NCI-H526 treated with DMSO at 0.1 percent for 48 hours (cell line): ENCODE data around the gene SEMA7A.
"Not testable (repeated sequence)": the region's sequence is repeated elsewhere in the genome, so short reads cannot be mapped to it uniquely, and the experiment has no call there.

Experiments
- DNase-seq: peaks from one replicate; lab custom pipeline; 2025; lab: John Stamatoyannopoulos, UW

SEMA7A gene, protein sequence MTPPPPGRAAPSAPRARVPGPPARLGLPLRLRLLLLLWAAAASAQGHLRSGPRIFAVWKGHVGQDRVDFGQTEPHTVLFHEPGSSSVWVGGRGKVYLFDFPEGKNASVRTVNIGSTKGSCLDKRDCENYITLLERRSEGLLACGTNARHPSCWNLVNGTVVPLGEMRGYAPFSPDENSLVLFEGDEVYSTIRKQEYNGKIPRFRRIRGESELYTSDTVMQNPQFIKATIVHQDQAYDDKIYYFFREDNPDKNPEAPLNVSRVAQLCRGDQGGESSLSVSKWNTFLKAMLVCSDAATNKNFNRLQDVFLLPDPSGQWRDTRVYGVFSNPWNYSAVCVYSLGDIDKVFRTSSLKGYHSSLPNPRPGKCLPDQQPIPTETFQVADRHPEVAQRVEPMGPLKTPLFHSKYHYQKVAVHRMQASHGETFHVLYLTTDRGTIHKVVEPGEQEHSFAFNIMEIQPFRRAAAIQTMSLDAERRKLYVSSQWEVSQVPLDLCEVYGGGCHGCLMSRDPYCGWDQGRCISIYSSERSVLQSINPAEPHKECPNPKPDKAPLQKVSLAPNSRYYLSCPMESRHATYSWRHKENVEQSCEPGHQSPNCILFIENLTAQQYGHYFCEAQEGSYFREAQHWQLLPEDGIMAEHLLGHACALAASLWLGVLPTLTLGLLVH

DNA sequence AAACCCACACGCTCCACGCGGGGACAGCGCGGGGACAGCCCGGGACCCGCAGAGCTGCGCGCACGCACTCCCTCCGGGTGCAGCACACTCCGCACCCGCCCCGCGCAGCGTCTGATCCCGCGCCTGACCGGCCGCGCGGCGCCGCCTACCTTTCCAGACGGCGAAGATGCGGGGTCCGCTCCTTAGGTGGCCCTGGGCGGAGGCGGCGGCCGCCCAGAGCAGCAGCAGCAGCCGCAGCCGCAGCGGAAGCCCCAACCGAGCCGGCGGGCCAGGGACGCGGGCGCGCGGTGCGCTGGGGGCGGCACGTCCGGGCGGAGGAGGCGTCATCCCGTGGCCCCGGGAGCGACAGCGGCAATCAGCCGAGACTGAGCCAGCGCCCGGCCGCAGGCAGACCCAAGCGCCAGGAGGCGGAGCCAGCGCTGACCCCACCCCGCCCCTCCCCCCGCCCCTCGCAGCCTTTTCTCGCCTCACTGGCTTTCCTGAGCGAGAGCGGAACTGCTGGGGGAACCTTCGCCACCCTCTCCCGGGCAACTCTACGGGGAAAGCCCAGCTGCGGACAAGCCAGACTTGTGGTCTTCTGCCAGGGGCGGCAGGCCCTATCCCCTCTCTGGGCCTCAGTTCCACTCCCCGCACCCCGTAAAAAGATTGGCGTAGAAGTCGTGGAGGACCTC, at the start of gene SEMA7A:
Gene SEMA7A (minus strand): TSS at position 367 of the 671 bp plus-strand sequence. CDS start 40 bp downstream, at position 327.
- DNase-seq = peak; percentile 62

DNA sequence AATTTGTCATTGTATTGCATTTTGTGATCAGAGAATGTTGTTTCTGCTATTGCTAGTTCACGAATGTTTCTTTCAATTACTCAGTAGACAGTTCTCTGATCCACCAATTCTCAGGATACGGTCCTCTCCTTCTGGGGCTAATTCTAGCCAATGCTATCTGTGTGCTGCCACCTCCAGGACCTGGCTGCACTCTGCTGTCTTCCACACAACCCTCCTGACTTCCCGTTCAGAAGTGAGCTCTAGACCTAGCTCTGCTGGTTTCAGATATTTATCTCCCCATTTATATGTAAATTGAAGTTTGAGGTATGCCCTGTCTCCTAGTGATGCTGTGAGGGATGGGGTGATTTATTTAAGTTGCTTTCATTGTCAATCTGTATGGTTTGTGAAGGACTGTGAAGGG, 48.9 kb upstream of the SEMA7A start:
- peak; percentile 10 for DNase-seq

DNA sequence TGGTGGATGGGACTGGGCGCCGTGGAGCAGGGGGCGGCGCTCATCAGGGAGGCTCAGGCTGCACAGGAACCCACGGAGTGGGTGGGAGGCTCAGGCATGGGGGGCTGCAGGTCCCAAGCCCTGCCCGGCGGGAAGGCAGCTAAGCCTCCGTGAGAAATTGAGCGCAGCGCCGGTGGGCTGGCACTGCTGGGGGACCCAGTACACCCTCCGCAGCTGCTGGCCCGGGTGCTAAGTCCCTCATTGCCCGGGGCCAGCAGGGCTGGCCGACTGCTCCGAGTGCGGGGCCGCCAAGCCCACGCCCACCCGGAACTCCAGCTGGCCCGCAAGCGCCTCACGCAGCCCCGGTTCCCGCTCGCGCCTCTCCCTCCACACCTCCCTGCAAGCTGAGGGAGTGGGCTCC, 46.6 kb upstream of the SEMA7A start:
- DNase-seq = not testable (repeated sequence)

DNA sequence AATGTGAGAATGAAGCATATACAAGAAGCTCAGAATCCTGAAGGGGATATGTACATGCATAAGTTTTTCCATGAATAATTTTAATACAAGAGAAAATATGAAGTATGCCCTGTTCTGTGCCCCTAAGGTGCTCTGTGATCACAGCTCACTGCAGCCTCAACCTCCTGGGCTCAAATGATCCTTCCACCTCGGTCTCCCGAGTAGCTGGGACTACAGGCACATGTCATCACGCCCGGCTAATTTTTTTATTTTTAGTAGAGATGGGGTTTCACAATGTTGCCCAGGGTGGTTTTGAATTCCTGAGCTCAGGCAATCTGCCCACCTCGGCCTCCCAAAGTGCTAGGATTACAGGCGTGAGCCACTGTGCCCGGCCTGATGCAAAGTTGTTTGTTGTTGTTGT, 37.9 kb upstream of the SEMA7A start:
- not testable (repeated sequence) for DNase-seq

DNA sequence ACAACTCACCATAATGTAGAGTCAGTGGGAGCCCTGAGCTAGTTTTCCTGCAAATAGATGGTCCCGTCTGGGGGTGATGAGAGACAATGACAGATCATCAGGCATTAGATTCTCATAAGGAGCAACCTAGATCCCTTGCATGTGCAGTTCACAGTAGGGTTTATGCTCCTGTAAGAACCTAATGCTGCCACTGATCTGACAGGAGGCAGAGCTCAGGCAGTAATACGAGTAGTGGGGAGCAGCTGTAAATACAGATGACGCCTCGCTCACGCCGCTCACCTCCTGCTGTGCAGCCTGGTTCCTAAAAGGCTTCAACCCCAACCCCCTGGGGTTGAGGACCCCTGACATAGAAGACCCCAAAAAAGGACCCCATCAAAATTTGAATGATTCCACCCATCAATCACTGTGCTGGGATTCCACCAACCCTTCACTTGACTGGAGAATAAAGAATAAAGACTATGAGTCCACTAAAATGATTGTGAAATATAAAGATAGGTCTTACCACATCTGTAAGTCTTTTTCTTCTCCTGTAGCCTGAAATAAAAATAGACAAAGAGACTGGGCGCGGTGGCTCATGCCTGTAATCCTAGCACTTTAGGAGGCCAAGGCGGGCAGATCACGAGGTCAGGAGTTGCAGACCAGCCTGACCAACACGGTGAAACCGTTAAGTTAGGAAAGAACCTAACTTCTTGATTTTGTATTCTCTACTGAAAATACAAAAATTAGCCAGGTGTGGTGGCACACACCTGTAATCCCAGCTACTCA, 37.1 kb upstream of the SEMA7A start:
- no peak for DNase-seq

DNA sequence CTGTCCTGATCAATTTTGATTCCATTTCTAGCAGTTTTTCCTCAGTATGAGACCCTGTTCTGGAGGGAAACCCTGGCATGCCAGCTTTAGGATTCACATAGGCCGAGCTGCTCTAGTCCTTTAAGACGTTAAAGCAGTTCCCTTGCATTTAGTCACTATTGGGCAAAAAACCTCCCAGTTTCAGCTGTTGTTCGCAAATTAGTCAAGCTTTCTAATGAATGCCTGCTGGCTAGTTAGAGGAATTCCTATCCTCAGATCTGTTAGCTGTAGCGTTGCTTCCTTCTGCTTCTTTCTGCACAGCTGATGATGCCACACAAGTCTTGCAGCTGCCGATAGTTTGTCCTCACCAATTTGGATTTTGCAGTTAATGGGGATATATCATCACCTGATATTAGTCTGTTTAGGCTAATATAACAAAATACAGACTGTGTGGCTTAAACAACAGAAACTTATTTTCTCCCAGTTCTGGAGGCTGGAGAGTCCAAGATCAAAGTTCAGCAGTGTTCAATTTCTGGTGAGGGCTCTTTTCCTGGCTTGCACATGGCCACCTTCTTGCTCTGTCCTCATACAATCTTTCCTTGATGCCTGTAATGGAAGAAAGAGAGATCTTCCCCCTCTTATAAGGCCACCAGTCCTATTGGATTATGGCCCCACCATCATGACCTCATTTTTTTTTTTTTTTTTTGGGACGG, 34.7 kb upstream of the SEMA7A start:
- DNase-seq = no peak

DNA sequence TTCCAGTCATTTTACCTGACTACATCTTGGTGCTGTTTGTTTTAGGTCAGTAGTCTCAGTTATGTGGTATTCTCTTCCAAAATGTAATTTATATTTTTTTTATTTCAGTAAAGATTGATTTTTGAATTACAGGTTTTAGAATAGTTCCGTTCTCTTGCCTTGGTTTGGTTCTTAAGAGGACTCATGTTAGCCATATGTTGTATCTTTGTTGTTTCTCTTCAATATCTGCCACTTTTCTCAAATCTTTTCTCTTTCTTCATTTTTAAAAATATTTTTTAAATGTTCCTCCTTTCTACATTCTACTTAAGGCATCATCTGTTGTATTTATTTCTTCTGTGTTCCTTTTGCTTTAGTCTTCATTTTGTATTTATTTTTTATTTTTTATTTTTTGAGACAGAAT, 32.8 kb upstream of the SEMA7A start:
- DNase-seq = no peak

DNA sequence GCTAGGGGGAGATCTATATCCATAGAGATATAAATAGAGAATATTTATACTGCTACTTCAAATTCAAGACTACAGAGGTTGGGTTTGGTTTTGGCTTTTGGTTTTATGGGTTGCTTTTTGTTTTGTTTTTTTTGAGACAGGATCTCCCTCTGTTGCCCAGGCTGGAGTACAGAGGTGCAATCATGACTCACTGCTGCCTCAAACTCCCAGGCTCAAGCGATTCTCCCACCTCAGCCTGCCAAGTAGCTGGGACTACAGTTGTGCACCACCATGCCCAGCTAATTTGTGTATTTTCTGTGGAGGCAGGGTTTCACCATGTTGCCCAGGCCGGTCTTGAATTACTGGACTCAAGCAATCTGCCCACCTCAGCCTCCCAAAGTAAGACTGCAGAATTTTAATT, 31.1 kb upstream of the SEMA7A start:
- DNase-seq = no peak

DNA sequence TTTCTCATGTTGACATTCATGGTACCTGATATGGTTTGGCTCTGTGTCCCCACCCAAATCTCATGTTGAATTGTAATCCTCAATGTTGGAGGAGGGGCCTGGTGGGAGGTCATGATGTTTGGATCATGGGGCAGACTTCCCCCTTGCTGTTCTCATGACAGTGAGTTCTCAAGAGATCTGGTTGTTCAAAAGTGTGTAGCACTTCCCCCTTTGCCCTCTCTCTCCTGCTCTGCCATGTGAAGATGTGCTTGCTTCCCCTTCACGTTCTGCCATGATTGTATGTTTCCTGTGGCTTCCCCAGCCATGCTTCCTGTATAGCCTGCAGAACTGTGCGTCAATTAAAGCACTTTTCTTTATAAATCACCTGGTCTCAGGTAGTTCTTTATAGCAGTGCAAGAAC, 30.5 kb upstream of the SEMA7A start:
- DNase-seq = no peak

DNA sequence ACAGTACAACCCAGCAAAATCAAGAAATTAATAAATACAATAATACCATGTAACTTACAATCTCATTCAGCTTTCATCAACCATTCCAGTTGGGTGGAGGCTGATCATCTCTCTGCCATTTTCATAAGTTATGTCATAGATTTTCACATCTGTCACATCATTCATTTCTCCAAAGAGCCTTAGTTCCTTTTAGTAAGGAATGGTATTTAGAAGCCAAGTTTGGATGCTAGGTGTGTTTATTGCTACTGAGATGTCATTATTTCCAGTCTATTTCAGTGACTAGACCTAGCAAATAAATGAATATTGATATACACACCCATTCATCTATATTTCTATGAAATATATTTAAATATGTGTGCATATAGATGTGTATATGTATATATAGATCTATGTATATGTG, 29.9 kb upstream of the SEMA7A start:
- DNase-seq = no peak

DNA sequence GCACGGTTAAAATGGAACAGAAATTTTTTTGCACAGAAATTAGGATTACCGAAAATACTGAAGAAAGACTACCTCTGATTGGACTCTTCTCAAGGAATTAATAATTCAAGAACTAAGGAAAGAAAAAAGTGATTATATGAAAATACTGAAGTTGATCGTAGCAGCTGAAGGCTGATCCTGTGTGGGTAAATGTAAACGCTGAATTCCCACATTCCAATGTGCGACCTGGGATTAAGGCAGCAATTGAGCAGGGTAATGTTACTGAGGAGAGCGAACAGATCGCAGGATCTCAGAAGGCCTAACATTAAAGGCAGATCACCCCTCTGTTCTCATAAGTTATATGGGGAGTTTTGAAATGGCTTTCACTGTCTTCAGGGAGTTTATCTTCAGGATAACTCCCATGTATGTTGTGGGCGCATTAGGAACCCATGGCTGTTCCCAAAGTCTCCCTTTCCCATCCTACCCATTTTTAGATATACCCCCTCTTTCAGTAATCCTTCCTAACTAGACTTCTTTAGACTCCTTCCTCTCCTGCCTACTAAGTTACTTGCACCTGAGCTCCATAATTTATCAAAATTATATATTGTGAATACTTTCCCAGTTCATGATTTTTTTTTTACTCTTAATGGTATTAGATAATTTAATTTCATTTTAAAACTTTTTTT, 28.2 kb upstream of the SEMA7A start:
- peak; percentile 12 for DNase-seq

DNA sequence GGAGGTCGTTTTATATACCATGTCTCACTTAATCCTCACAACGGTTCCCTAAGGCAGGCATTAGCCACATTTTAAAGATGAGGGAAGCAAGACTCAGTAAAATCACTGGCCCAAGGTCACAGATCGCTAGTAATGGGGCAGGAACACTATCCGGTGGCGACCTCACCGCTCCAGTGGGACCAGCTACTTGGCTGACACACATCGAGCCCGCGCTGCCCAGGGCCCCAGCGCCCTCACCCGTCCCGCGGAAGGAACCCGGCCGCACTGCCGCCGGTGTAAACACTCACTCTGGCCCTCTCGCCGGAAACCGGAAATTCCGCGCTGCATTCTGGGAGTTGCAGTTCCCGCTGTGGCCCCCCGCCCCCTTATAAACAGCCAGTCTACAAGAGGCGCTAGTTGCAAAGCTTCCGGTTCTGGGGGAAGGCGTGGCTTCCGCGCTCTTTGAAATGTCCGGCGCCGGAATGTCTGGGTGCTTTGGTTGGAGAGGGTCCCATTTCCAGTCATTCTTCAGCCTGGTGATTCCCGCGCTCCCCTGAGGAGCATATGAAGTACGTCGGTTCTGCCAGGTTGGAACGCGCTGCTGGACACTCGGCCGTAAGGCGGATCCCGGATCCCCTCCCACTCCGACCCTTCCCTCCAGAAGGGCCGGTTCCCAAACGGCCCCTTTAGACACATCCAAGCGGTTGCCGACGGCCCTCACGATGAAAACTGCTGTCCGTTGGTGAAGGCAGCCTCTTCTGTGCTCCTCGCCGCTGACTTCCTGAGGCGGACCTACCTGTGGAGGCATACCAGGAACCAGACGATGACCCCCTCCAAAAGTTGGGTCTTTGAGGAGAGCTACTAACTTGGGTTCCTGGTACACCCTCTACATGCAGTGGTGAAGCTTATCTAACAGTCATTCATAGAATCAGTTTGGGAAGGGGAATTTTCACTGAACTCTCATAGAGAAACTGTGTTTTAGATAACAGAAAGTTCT, 27.4 kb upstream of the SEMA7A start, which contains the start of gene UBL7:
Gene UBL7 (minus strand): TSS at position 290 of the 976 bp plus-strand sequence. CDS start 2,293 bp downstream, outside the sequence.
- DNase-seq = peak; percentile 95

DNA sequence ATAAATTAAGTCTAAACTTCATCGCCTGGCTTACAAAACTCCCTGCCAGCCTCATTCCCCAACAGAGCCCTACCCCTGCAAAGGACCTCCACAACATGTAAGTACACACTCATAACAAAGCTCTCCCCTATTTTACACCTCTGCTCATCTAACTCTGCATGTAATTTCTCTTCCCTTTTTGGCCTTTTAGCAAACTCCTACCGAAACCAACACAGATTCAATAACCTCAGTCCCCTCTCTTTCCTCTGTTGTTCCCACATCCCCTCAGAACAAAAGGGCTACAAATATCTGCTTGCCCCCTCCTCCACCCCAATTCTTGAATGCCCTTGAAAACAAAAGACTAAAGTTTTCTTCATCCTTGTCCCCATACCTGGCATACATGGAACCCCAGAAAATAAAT, 26.5 kb upstream of the SEMA7A start:
- DNase-seq = no peak

DNA sequence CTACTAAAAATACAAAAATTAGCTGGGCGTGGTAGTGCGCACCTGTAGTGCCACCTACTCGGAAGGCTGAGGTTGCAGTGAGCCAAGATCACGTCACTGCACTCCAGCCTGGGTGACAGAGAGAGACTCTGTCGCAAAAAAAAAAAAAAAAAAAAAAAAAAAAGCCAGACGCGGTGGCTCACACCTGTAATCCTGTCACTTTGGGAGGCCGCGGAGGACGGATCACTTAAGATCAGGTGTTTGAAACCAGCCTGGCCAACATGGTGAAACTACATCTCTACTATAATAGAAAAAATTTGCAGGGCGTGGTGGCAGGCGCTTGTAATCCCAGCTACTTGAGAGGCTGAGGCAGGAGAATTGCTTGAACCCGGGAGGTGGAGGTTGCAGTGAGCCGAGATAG, 26.0 kb upstream of the SEMA7A start:
- not testable (repeated sequence) for DNase-seq

DNA sequence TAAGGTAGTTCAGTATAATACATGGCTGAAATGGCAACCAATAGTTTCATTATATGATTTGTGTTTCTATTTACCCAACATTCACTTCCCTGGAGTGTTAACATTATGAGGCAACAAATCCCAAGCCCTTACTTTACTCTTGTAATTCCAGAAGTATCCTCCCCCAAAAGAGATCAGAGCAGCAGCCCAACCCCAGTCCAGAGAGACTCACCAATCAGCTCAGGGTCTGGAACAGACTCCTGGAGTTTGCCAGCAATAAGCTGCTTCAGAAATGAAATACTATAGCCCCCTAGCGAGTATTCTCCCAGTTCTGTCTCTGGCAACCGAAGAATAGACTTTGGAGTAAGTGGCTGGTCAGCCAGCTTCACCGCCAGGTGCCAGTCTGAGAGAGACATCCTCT, 24.7 kb upstream of the SEMA7A start:
- no peak for DNase-seq

DNA sequence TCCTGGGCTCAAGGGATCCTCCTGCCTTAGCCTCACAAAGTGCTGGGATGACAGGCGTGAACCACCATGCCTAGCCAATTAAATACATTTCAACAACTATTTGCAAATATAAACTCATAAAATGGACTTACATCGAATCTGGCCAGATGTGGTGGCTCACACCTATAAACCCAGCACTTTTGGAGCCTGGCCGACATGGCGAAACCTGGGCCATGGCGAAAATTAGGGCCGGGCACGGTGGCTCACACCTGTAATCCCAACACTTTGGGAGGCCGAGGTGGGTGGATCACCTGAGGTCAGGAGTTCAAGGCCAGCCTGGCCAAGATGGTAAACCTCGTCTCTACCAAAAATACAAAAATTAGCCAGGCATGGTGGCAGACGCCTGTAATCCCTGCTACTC, 23.3 kb upstream of the SEMA7A start:
- DNase-seq = not testable (repeated sequence)

DNA sequence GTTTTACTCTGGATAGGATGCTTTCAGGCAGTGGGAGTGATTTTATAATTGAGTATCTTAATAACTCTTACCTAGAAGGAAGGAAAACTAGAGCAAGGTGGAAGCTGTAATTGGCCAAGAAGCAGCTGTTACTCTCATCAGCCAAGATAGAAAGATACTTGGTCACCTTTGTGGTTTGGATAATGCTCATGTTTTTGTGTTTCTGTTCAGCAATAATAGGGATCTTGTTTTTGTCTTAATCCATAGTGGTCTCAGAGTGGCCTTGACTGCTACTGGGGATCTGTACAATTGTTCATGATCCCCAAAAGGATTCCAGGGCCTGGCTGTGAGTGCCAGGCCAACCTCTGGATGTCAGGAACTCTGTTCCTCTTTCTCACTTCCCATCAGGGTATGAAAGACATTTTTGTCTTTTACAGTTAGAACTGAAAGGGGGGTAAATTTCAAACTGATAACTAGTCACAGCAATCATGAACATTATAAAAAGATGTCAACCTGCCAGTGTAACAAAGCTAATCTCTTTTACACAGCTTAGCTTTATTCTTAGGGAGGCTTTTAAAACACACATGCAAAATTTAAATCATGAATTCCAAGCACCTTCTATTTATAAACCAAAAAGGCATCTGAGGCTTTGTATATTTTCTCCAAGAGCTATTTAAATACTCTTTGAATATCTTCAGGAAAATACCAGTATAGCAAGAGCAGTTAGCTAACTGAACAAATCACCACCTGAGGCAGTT, 21.2 kb upstream of the SEMA7A start:
- no peak for DNase-seq

DNA sequence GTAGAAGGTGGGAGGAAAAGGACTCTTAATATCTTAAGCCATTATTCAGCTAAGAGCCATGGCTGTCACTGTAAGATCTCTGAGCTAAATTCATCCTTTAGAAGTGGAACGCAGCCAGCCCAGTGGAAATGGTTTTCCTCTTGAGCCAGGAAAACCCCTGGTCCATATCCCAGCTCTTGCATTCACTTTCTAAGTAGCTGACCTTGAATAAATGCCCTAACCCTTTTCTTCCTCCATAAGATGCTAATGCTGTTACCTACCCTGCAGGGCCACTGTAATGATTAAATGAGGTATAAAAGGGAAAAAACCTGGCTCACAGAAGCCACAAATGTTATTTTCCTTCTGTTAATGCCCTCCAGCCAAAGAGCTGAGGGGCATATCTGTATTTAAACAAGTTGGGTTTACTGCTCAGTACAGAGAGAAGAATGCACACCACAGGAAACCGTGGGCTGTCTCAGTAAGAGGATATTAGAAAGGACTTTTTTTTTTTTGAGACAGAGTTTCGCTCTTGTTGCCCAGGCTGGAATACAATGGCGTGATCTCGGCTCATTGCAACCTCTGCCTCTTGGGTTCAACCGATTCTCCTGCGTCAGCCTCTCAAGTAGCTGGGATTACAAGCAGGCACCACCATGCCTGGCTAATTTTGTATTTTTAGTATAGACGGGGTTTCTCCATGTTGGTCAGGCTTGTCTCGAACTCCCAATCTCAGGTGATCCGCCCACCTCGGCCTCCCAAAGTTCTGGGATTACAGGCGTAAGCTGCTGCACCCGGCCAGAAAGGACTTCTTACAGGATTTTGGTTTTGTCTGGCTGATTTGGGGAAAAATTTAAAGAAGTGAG, 20.4 kb upstream of the SEMA7A start:
- no peak for DNase-seq
